Frontal cortex (tissue), 4 donors: Measurements from ENCODE around the gene SLC22A23. TPM values are rescaled to one million over a fixed set of nuclear protein-coding genes. Genes with fewer than 3 reads are reported as not detected.

Experiments used
- DNase-seq, 2 donors: peaks; one replicate each; pipeline ENCODE4 v3.0.0; 2012; ENCODE audit warnings: low spot score in 2 of 2
- FAIRE-seq: peaks from 2 replicates; lab custom pipeline; 2012; peaks lifted over from hg19 to GRCh38; lab: Jason Lieb, UNC
- total RNA-seq: library from RNA; depleted of rRNA; stranded (reverse); fragments of >200 nt; gene quantifications from one replicate; pipeline ENCODE4 v1.2.3, GENCODE V29; 2014
- donor health status: control.
- donor health status: control.
- donor health status: control.

The SLC22A23 gene
- total RNA-seq, 1 donor from 2014 or later, result 22.8 TPM

DNA sequence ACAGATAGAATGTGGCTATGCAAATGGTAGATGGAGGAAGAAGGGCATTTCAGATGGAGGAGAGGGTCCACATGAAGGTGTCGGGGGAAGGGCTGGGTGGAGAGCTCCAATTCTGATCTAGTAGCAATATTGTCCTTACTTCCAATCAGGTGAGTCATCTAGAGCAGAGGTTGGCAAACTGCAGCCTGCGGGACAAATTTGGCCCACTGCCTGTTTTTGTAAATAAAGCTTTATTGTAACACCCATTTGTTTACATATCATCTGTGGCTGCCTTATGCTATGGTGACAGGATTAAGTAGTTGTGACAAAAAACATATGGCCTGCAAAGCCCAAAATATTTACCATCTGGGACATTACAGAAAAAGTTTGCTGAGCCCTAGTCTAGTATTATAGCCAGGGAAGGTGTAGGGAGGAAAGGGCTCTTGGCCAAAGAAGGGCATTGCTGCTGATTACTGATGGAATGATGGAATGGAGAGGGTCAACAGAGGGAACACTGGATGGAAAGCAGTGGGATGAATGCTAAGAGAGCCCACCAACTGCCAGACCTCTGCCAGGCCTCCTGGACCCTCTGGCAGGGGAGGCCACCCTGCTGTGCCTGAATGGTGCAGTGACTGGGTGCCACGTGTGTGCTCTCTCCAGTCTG lies 79.8 kb downstream of the SLC22A23 start:
- DNase-seq (no peak), FAIRE-seq (no peak)

DNA sequence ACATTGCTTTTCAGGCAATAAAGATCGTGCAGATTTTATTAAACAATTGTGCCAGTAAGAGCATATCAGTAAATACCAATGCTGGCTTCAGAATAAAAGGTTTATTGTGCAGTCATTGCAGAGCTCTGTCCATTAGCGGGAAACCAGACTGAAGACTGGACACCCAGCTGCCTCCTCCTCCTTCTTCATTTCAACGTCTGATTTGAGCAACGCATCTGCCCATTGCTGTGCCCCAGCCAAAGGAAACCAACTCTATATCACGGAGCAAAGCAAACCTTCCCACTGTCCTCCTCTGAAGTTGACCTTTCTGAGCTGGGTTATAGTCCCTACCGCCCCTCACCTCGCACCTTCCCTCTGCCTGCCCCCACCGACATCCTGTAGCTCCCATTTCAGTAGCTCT lies 80.8 kb downstream of the SLC22A23 start:
- no peak for DNase-seq

DNA sequence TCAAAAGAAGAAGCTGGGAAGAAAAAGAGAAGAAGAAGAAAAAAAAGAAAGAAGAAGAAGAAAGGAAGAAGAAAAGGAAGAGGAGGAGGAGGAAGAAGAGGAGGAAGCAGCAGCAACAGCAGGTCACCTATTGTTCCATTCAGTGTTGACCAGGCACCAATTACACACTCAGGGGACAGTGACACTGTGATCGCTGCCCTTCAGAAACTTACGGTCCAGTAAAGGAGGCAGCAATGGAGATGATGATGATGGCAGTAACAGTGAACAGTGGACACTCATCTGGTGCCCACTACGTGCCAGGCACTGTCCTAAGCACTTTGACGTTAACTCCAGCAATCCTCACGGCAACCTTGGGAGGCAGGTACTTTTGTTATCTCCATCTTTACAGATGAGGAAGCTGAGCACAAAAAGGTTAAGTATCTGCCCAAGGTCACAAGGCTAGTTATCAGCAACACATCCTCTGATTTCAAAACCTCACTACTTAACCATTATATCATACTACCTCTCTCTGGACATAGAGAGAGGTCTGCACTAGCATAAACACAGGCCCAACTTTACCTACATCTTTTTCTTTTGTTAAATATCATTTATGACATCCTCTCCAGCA lies 83.2 kb downstream of the SLC22A23 start:
- no peak for DNase-seq
- FAIRE-seq, result no peak

More for the DNA sequence above, 80.8 kb downstream of the SLC22A23 start:
- no peak for FAIRE-seq

DNA sequence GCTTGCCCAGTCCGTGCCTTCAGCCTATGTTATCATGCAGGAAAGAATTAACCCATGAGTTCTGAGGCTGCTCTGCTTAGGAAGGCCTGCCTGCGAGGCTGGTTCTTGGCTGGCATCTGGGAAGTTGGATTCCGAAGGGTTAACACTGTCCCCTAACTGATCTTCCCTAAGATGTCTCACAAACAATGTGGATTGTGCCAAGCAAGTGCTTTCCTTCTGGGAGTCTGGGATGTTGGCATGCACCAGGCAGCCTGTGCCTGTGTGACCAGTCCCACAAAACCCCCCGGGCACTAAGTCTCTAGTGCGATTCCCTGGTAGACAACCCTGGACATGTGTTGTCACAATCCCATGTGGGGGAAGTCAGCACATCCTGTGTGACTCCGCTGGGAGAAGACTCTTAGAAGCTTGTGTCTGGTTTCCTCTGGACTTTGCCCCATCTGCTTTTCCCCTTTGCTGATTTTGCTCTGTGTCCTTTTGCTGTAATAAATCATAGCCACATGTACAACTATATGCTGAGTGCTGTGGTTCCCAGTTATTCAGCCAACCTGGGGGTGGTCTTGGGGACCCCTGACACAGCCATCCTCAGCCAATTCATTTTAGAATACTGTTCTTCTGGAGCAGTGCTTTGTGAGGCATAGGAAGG lies 83.8 kb downstream of the SLC22A23 start:
- DNase-seq (no peak), FAIRE-seq (no peak)

DNA sequence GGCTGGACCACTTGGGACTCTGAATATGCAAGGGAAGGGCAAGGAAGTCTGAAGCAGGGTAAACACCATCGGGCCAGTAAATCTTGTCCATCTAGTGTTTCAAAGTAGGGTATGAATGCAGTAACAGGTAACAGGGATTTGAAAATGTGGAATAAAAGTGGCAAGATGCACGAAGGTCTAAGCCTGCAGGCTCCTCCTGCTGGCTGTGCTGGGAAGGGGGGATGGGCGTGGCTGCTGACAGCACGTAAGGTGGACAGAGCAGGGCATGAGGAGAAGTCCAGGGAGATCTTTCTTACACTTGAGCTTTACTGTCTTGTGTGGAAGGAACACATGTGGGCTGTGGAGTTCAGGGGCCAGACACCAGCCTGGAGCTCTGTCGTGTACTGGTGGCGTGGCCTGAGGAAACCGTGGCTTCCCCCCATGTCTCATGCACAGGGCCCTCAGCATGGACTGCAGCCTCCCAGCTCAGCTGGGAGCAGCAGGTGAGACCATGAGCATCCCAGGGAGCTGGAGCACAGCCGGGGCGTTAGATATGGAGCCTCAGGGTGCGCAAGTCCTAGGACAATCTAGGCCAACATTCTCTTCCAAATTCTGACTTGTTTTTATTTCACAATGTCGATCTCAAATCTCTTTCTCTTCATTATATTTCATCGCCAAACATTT lies 84.5 kb downstream of the SLC22A23 start:
- no peak for DNase-seq

DNA sequence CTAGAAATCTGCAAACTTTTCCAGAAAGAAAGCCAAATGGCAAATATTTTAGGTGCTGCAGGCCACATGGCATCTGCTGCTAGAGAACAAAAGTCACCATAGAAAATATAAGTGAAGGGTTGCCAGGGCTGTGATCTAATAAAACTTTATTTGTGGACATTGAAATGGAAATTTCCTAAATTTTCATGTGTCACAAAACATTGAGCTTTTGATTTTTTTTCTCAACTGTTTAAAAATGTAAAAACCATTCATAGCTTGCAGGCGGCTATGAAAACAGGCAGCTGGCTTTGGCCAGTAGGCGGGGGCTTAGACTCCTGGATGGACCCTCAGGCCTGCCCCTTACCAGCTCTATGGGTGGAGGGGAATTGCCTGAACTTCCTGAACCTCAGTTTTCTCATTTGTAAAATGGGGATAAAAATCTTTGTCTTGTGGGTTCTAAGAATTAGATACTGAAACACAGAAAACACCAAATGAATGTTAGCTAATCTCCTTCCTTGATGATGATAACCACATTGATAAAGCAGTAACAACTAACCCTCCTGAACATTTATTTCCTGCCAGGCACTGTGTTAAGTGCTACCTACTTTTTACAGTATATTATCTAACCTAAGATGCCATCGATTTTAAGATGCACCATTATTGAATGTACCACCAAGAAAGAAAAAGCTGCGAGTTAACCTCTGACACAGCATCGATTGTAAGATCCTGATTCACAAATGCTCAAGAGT lies 85.5 kb downstream of the SLC22A23 start:
- no peak for FAIRE-seq

More for the DNA sequence above, 84.5 kb downstream of the SLC22A23 start:
- no peak for FAIRE-seq

DNA sequence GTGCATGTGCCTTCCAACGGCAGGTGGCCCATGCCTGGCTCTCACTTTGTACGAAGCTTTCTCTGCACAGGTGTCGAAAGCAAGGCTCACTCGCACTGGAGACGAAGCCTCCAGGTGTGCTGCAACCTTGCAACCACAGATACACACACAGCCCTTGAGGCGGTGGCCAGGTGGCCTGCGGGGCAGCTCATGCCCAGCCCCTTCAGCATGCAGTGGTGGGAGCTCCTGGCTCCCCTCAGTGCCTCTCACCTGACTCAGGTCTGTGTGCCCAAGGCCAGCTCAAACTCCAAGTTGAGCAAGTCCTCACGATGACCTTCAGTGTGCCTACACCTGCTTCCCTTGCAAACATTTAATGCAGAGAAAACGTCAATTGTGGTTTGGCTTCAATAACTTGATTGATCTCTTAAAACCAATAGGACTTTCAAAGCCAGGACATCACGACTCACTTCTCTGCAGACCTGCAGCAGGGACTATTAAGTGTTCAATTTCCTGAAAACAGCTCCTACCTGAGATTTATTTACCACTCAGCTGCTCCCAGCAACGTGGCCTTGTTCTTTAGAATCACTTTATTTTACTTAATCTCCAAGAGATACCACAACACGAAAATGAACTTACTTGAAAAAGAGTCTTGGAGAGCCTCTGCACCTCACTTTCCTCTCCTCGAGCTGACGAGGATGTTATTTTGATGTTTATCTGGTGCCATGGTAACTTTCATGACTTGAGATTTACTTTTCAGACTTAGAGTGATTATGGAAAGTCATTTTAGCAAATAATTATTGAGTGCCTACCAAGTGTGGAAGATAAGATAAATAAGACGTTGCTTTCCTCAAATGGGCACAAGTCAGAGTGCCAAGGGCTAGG lies 86.3 kb downstream of the SLC22A23 start:
- no peak for DNase-seq
- FAIRE-seq, result no peak

More for the DNA sequence above, 85.5 kb downstream of the SLC22A23 start:
- no peak for DNase-seq

DNA sequence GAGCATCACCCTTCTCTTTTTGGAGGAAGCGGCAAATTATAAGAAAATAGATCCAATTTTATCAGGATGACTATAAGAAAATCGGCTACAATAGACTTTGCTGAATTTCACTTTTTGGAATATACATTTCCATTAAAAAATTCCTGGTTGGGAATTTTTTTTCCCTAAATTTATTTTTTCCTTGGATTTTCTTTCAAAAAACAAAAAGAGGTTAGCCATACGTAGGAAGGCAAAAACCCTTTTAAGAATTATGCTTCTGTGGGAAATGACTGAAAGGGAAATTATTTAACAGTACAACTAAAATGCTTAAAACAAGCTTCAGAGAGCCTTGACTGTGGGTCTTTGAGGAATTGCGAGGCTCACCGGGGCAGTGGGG lies 86.9 kb downstream of the SLC22A23 start:
- no peak for FAIRE-seq
- DNase-seq, result no peak

DNA sequence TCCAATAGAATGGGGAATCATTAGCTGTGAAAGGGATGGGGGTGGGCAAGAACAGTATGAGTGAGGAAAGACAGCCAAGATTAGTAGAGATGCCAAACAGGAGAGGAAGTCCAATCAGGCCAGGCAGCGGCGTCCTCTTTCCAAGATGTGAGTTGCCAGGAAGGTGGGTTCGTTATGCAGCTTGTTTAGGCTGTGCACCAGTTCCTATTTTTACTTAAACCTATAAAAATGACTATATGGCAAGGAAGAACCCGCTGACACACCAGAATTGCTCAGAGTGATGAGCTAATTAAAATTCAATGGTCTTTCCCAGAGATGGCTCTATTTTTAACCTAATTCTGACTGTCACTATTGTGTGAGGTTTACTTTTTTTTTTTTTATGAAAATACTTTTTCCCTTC lies 88.2 kb downstream of the SLC22A23 start:
- DNase-seq (no peak), FAIRE-seq (no peak)

DNA sequence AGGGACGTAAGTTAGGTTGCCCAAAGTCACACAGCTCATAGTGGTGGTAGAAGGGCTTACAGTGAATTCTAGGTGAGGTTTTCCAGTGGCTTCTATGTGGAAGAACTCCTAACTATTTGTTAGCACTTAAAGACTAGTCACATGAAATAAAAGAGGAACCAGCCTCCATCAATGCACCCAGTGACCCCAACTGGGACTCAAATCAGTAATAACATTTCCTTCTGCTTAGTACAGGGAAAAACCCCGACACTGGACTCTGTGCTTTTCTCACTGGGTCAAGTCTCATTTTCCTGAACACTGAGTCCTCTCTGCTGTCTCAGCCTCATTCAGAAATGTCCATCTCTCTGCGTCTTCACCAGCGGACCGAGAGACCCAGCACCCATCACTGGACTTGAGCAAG lies 89.2 kb downstream of the SLC22A23 start:
- no peak for DNase-seq
- FAIRE-seq, result no peak

DNA sequence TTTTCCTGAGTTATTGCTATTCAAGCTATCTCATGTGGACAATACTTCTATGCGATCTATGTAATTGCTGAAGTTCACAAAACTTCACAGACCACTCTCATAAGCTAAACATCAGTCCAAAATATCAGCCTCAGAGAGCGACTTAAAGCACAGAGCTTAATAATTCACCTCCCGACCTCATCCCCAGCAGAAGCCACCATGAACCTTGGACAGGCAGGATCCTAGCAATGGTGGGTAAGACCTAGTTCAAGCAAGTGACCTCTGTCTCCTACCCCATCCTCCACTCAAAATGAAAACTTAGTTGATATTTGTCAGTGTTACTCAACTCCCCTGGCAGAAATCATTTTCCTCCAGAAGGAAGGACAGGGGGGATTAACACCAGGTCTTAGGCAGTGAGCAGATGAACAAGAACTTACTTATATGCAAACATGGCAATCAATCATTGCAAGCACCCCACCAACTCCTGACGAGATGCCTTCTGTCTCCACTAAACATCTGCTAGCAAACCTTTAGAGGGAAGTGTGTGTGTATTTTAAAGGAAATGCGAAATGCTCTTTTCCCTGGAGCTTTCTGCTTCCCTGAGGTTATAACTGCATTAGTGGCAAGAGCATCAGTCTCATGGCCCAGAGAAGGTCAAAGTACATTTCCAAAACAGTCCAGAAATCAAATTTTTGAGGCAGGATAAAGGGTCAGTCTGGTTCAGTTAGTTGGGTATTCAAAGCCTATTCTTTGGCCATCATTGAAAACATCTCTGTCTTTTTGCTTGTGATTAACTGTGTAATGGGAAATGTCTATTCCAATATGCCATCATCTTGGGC lies 90.0 kb downstream of the SLC22A23 start:
- FAIRE-seq (no peak), DNase-seq (no peak)

DNA sequence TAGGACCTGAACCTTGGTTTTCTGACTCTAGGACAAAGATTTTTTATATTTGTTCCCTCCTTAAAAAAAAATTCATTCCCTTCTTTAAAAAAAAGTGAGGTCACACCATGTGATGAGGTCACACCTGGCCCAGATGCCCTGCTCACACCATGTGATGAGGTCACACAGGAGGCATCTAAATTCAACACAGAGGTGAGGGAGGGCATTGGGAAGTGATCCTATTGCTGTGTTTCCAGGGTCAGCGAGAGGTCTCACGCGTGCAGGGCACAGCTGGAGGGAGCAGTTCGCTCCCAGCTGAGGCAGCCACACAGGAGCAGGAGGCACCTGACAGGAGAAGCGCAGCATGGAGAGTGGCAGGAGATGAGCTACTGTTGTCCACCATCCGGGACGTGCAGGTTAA lies 92.5 kb downstream of the SLC22A23 start:
- no peak for DNase-seq
- FAIRE-seq, result no peak

DNA sequence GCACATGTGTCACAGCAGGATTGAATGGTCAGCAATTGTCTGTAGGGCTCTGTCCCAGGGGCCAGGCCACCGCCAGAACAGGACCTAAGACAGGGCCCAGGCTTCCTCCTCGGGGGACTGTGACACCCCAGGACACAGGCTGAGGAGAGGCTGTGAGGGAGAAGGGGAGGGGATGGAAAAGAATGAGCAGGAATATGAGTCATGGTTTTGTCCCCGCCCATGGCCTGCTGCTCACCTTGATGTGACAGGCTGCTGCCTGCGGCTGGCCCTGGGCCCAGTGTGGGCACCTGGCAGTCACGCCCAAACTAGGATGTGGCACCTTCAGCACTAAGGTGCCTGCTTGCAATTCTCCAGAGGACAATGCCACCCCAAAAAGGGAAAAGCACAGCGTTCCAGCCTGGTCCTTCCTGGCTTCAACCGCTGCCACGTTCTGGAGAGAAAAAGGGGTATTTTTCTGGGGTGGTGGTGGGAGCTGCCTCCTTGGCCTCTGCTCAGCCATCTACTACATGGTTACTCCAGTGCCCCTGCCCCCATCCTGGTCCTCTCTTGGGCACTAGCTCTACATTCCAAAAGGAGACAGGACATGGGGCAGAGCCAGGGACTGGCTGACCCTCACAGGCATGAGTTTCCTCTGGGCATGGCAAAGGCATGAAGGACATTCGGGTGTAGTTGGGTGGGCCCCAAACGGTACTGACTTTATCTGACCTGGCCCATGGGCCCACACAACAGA lies 93.4 kb downstream of the SLC22A23 start:
- FAIRE-seq, result no peak
- no peak for DNase-seq

DNA sequence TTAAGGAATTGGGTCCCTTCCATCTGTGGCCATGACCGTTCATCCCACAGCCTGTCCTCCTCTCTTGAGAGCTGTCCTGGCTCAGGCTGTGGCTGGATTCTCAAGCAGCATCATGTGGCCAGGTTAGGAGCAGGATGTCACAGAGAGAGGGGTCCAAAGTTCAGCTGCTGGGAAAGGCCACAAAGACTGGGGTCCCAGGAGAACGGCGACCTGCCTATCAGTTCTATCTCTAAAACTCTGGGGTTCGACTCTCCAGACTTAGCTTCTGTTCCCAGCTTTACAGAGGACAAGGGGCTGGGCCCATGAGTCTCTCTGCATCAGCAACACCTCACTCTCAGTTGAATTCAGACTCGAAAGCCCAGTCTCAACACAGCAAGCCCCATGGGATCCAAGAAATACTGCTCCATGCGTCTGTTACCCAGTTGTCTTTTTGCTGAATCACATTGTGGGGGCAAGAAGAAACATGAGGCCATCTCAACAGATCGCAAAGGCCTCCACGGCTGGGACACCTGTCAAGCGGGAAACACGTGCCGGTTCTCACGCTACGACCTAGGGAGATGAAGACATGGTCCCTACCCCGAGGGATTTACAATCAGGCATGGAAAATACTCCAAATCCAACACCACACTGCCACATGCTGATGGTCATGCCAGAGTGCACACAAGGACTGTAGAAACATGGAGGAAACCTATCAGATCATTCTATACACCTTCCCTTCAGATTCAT lies 95.4 kb downstream of the SLC22A23 start:
- DNase-seq (no peak), FAIRE-seq (no peak)

DNA sequence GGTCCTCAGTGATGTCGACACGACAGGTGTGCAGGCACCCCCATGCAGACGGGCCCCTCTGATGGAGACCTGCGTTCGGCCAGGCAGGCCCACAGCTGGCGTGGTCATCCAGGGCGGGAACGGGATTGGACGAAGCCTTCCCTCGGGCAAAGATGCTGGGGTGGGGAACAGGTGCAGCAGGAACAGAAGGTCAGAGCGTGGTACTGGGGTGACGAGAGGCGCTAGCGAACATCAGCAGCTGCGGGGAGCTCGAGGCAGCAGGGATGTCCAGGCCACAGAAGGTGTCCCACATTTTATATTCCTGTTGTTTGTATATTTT lies 96.2 kb downstream of the SLC22A23 start:
- DNase-seq (no peak), FAIRE-seq (no peak)

DNA sequence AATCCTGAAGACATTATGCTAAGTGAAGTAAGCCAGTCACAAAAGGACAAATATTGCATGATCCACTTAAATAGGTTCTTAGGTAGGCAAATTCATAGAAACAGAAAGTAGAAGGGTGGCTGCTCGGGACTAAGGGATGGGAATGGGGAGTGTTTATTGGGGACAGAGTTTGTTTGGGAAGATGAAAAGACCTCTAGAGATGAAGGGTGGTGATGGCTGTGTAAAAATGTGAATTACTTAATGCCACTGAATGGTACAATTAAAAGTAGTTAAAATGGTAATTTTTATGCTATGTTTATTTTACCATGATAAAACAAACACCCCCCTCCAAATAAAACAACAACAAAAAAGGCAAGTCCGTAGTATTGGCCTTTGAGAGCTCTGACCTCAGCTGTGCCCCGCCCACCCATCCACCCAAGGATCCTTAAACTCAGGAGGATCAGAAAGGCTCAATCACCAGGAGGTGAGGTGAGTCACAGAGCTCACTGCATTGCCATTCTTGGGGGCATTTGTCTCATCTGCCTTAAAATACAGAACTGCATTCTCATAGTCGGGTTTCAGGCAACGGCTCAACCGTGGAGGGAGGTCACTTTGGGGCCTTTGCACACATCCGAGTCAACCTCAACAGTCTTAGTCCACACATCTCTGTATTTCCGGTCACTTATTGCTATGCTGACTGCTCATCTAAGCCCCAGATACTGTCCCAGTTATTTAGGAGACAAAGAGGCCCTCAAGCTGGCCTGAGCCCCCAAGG lies 96.7 kb downstream of the SLC22A23 start:
- DNase-seq (no peak), FAIRE-seq (no peak)
